ENCODE data around the gene WDR59.

DNA sequence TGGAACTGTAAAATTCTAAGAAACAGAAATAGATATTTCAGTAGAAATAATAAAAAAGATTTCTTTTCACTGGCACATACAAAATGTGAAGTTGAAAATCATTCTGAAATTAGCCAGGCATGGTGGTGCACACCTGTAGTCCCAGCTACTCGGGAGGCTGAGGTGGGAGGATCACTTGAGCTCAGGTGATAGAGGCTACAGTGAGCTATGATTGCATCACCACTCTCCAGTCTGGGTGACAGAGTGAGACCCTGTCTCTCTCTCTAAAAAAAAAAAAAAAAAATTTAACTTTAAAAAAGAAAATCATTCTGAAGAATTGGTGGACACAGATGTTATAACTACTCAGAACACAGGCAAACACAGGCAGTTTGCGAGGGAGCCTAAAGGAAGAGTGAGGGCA, 112.6 kb downstream of the WDR59 start:
- TF ChIP-seq, protein P1, sequence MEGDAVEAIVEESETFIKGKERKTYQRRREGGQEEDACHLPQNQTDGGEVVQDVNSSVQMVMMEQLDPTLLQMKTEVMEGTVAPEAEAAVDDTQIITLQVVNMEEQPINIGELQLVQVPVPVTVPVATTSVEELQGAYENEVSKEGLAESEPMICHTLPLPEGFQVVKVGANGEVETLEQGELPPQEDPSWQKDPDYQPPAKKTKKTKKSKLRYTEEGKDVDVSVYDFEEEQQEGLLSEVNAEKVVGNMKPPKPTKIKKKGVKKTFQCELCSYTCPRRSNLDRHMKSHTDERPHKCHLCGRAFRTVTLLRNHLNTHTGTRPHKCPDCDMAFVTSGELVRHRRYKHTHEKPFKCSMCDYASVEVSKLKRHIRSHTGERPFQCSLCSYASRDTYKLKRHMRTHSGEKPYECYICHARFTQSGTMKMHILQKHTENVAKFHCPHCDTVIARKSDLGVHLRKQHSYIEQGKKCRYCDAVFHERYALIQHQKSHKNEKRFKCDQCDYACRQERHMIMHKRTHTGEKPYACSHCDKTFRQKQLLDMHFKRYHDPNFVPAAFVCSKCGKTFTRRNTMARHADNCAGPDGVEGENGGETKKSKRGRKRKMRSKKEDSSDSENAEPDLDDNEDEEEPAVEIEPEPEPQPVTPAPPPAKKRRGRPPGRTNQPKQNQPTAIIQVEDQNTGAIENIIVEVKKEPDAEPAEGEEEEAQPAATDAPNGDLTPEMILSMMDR (IDR thresholded peaks at IDR 0.05): no peak
- TF ChIP-seq POLR2A (IDR thresholded peaks at IDR 0.05) (no peak), EP300 (IDR thresholded peaks at IDR 0.05) (no peak), POLR2AphosphoS5 (IDR thresholded peaks at IDR 0.05) (no peak)
